HG02588 (cell line): ENCODE data around the gene CFAP97D2.
"Not testable (repeated sequence)": the region's sequence is repeated elsewhere in the genome, so short reads cannot be mapped to it uniquely, and the experiment has no call there.

Source experiments
- ATAC-seq: cut with Tn5 transposase; IDR thresholded peaks from one replicate; pipeline ENCODE4 v1.9.1; 2021; ENCODE audit warnings: mild to moderate bottlenecking, moderate library complexity; ENCODE audit not compliant: unreplicated experiment

The CFAP97D2 gene

DNA sequence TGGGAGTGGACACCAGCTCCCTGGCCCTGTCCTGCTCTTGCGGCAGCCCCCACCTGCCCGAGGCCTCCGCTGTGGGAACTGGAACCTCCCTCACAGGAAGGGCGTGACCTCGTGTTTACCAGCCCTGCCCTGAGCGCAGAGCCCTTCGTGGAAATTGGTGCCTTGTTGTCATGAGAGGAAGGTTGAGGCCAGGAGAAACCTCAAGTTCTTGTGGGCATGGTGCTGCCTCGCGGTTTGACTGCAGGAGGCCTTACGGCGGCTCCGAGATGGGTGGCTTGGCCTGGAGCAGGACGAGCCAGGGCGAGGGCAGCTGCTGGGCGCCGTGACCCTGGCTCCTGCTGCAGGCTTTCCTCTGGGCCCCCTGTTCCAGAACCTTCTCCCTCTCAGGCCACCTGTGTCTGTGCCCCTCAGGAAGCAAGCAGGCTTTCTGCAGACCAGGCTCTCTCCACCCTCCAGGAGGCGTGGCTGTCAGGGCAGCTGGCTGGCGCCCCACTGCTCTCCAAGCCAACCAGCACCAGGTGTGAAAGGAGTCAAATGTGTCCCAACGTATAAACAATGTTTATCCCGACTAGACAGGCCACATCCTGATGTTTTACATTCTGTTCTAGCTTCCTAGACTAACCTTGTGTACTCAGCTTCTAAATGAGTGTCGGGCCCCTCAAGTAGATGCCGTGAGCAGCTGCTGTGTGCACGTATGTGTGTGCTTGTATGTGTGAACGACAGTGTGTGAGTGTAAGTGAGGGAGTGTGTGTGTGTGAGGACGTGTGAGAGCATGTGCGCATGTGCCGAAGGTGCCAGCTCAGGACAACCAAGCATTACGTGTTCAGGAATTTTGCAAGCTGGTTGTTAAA is 36.2 kb upstream of the CFAP97D2 start:
- no peak for ATAC-seq

DNA sequence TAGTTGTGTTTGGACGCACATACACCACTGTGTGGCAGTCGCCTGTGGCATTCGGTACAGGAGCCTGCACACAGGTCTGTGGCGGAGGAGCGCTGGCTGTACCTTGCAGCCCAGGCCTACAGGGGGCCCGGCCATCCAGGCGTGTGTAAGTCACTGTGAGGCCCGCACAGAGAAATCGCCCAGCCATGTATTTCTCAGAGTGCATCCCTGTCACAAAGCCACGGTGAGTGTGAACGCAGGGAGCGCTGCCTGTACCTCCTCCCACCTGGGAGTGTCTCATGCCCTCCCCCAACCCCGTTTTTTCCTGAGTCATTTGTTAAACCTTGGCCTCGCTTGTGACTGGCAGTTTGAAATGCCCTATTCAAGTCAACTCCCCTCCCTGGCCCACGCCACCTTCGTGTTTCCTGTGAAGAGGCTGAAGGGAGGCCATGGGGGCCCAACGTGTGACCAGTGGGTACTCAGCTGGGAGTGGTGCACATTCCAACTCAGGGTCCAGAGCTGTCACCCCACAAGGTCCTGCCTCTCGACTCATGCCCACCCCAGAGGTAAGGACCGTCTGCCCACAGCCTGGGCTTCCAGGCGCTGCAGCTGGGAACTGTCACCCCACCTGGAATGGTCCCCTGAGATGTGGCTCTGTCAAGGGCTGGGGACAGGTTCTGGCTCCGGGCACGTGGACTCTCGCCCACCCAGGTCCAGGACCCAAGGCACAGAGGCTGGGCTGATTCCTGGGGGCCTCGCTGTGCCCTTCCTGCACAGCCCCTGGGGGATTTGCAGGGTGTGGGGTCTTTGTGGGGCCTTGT is 35.1 kb upstream of the CFAP97D2 start:
- ATAC-seq = no peak

DNA sequence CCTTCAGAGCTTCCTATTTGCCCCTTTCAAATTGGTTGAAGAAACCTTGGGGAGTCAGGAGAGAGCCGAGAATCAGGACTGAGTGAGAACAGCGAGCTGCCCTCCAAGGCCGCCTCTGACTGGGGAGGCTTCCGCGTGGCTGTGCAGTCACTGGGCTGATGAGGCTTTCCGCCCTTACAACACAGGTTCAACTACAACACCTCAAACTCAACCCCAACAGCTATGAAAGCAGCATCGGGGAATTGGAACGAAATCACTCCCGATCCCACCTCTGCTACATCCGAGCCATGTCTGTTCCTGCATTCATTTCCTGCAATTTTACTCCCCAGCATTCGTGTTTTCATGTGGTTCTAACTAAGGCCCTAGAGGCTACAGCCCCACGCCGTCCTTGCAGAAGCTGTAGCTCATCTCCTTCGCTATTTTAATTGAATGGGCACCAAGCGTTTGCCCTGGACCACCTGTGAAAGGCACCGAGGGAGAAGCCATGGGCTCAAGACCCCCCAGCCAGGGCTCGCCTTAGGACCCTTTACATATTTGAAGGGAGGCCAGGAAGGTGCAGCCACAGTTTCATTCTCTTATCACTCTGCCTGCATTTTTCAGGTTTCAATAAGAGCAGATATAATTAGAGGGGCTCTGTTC is 34.3 kb upstream of the CFAP97D2 start:
- no peak for ATAC-seq

DNA sequence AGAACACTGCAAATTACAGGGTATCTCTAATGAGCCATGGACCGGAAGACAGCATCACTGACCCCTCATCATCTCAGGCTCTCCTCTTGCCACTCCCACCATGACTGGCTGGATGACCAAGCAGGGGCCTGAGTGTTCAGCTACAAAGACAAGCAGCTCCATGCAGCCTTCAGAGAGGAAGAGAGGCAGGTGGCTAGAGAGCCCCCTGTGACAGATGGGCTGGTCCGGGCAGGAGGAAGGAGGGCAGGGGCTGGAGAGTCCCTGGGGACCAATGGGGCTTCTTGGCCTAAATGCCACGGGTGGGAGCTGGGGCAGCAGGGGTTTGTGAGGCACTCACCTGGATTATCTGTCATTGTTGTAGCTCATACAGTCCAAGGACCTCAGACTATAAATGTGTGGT is 33.8 kb upstream of the CFAP97D2 start:
- no peak for ATAC-seq

DNA sequence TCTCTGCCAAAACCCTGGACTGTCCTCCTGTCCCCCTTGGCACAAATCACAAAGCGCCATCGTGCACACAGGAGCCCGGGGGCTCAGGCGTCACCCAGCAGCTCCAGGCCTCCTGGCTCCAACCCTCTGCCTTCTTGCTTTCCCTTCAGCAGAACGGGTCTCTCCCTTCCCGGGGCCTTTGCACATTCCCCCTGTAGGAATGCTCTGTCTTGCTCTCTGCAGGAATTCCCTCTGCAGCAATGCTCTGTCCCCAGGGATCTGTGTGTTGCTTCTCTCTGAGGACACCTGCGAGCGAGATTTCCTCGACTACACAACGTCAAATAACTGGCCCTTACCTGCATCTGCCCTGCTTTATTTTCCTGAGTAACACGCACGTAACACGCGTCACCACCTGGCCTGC is 33.3 kb upstream of the CFAP97D2 start:
- no peak for ATAC-seq

DNA sequence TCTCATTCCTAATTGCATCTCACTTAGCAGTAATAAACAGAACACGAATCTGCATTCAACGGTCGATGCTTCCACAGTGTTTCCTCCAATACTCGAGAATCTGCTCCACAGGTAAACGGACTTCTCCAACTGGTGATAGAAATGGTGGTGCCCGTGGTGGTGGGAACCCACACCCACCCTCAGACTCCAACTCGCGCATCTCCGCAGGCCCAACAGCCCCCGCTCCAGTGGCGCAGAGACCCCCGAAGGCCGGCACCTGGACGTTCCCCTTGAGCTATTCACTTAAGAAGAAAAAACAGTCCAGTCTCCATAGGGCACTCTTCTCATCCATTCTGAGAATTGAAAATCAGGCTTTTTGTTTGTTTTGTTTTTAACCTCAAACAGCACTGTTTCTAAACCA is 32.9 kb upstream of the CFAP97D2 start:
- ATAC-seq = no peak

DNA sequence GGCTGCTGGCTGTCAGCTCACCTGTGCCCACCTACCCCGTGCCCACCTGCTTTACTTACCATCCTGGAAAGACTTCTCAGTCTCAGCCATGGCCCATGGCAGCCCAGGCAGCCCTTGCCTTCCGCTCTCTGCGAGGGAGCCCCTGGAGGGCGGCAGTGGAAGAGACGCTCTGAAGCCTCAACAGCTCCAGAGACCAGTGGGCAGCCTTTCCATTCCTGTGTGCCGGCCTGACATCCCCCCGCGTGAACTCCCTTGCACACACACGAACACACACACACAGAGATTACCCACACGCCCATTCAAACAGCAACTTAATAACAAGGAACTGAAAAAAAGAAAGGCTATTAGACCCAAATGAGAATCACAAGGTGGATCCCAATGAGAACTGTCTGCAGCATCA is 32.4 kb upstream of the CFAP97D2 start:
- ATAC-seq = no peak

DNA sequence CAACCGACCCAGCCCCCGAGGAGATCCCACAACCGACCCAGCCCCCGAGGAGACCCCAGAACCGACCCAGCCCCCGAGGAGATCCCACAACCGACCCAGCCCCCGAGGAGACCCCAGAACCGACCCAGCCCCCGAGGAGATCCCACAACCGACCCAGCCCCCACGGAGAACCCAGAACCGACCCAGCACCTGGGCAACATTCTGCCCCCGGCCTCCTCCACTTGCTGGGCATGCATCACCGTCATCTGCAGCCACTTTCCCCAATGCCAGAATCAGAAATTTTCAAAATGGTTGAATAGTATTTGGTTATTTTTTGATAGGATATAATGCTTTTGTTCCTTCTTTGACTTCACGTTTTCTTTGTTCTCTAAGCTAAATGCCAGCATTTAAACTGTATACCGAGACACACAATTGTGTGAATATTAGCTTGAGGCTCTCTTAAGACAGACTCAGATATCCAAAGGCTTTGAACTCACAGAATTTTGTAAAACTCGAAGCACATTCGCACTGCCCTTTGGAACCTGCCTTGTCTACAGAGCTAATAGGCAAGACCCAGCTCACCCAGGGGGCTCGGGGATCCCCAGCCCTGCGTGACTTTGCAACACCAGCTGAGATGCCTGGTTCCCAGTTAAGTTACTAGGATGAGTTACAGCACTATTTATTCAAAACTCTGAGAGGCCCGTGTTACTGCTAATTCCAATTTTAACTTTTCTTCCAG is 31.1 kb upstream of the CFAP97D2 start:
- peak; percentile 23 for ATAC-seq

DNA sequence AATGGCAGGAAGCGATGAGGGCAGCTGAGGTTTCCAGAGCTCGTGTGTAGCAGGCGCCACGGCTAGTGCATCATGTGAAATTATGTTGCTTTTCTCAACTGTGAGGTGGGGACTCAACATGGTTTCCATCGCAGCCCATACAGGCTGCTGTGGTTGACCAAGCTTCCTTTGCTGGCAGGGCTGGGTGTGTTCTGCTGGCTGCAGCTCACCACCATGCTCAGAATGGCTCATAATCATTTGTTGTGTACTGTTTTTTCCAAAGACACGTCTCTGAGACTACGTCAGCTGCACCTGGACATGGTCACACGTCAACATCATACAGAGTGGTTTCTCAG is 30.6 kb upstream of the CFAP97D2 start:
- ATAC-seq = peak; percentile 79

DNA sequence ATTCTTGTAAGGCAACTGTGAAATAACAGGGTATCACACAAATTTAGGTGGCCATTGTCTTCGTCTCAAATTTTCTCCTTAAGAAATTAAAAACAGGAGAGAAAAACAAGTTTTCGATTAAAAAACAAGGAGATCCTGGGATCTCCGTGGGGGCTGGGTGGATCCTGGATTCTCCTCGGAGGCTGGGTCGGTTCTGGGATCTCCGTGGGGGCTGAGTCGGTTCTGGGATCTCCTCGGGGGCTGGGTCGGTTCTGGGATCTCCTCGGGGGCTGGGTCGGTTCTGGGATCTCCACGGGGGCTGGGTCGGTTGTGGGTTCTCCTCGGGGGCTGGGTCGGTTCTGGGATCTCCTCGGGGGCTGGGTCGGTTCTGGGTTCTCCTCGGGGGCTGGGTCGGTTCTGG is 30.2 kb upstream of the CFAP97D2 start:
- ATAC-seq = not testable (repeated sequence)

DNA sequence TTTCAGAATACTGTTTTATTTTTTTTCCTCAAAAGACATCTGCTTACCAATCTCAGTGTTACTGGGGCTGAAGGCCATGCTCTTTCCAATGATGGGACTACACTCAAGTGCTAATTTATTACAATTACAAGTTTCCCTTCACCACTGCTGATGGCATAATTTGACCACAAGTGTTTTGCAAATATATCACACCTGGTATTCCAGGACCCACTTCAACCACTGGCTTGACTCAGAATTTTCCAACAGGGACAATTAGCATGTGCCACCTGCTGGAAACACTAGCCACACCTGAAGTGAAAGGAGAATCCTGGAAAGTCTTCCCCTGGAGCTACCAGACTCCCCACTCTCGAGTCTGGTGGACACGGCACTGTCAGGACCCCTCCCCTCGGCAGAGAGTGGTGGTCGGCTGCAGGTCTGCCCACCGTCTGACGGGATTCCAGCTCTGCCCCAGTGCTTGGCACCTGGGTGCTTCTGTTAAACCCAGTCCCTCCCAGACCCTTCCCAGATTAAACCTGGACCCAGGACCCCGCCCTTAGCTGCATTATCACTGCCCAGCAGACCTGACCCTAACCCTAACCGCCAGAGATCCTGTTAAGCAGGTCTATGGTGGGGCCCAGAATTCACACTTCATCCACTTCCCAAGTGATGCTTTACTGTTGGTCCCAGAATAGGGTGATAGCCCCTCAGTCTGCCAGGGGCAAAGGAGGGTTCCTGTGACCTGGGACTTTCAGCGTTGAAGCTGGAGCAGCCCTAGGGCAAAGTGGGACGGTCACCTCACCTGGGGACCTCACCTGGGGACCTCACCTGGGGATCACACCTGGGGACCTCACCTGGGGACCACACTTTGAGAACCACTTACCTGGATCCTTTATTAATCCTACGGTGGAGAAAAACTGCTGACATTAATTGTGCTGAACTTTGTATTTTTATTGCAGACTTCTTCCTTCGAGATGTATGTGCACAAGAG is 29.0 kb upstream of the CFAP97D2 start:
- no peak for ATAC-seq

DNA sequence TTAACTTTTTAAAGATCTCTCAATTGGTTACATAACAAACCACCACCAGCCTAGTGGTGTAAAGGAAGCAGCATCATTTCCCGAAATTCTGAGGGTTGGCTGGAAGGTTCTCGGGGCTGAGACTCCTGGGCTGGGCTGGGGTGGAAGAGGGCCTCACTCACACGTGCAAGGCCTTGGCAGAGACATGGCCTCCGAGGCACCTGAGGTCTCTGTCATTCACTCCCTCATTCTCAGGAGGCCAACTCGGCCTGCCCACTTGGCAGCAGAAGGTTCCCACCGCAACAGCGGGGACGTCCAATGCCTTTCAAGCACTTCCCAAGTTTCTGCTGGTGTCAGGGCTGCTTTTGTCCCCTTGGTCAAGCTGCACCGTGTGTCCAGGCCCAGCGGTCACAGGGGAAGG is 28.0 kb upstream of the CFAP97D2 start:
- ATAC-seq = no peak

DNA sequence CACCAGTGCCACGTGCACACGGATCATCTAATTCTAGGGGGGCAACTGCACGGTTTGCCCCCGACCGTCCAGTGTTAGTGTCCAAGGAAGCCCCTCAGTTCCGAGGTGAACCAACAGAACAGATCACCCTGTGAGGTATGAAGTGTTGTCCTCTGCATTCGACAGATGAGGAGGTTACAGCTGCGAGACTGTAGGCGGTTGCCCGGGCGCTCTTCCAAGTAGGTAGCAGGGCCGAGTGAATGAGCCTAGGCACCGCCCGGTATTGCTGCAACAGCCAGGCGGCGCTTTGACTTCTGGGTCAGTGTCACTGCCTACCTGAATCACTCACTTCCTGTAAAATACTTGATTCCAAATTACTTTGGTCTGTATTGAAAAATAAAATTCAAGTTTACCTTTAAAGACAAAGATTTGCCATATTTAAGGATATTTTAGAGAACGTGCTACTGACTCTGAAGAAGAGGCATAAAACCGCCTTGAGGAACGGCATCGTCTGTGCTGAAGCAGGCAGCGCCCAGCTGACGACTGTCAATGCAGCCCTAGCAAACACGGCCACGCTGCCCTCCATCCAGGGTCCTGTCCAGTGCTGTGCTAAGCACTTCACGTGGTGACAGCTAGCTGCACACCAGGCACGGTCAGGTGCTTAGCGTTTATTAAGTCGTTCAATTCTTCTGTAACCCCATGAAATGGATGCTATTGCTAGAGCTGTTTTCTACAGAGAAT is 27.3 kb upstream of the CFAP97D2 start:
- no peak for ATAC-seq

DNA sequence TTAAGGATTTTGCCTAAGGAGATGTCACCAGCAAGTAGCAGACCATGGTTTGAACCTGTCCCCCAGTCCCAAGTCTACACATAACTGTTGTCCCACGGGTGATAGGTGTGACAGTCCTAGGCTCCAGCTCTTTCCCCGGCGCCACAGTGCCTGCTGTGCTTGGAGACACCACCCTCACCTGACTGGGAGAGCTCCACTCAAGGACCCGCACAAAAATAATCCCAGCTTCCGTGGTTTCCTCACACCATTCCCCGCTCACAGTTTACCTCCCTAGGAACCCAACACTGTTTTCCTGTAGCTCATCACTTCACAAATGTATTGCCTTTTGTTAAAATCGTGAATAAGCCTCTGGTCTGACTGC is 26.8 kb upstream of the CFAP97D2 start:
- ATAC-seq = no peak

DNA sequence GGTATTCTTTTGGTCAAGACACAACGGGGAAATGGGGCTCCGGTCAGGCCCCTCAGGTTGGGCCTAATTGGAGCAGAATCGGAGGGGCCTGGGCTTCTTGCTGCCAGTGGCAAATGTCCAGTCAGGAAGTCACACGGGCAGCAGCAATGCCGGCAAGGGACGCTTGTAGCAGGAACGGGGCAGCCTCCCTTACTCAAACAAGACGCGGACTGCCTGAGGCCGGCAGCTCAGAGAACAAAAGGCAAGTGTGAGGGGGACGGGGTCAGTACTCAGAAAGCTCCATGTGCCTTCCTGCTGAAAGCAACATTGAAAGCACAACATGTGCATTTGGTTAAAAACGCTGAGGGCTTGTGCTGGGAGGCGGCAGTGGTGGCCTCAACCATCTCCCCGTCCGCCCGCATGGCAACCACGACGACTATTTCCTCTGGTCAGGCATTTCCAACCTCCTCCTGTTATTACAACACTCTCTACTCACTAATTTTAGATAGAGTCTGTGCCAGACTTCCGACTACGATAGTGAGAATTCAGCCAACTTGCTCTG is 26.2 kb upstream of the CFAP97D2 start:
- ATAC-seq = no peak

DNA sequence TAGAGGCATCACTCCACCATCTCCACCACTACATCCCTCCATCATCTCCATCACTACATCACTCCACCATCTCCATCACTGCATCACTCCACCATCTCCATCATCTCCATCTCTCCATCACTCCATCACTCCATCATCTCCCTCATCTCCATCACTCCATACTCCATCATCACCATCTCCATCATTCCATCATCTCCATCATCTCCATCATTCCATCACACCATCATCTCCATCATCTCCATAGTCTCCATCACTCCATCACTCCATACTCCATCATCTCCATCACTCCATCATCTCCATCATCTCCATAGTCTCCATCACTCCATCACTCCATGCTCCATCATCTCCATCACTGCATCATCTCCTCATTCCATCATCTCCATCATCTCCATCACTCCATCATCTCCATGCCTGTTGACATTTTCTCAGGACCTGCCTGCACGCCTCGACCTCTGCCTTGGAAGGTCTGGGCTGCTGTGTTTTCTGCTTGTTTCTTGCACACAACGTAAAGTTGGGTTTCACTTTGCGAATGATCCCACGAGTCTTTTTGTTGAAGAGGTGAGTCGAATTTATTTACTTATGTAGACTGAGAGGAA is 25.5 kb upstream of the CFAP97D2 start:
- no peak for ATAC-seq

DNA sequence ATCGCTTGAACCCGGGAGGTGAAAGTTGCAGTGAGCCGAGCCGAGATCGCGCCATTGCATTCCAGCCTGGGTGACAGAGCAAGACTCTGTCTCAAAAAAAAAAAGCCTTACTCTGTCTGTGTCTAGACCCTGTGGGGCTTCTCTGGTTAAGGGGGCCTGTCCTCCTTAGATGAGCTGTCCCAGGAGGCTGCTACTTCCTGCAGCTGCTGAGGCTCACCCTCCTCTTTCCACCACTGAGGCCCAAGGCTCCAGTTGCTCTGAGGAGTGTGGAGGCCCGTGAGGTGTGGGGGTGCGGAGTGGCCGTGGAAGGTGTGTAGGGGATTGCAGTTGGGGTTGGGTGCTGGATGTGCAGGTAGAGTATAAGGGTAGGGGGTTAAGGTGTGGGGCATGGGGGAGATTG is 24.6 kb upstream of the CFAP97D2 start:
- no peak for ATAC-seq

DNA sequence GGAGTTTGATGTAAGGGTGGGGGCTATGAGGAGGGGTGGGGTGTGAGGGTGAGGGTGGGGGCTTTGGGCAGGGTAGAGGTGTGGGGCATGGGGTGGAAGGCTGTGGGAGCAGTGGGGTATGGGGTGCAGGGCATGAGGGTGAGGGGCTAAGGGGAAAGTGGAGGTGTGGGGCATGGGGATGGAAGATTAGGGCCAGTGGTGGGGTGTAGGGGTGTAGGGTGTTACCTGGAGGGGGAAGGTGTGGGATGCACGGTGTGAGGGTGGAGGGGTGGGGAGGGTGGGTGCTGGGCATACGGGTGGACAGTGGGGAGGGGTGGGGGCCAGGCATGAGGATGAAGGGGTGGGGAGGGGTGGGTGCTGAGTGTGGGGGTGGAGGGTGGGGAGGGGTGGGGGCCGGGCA is 23.7 kb upstream of the CFAP97D2 start:
- no peak for ATAC-seq
